Measurements from ENCODE around the gene SRPX2.
"Not testable (repeated sequence)": the region's sequence is repeated elsewhere in the genome, so short reads cannot be mapped to it uniquely, and the experiment has no call there.

The SRPX2 gene

GRCh38 chrX:100704581-100705203 is 60.7 kb downstream of the SRPX2 start:
- no peak for DNase-seq

DNA sequence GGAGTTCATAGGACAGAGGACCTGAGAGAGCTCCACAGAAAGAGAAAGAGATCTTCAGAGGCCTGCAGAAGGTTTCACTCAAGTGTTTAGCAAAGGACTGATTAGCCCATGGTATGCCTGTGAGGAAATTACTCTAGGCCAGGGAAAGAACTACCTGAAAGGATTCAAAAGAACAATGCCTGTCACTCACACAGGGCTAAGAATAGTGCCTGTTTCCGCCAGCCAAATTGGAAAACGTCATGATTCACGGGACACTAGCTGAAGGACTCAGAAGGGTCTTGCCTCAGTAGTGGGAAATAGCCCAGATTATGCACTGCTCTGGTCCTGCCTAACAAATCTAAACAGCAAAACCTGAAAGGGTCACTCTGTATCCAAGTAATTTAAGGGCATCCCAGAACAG is 66.8 kb downstream of the SRPX2 start:
- DNase-seq: no peak

DNA sequence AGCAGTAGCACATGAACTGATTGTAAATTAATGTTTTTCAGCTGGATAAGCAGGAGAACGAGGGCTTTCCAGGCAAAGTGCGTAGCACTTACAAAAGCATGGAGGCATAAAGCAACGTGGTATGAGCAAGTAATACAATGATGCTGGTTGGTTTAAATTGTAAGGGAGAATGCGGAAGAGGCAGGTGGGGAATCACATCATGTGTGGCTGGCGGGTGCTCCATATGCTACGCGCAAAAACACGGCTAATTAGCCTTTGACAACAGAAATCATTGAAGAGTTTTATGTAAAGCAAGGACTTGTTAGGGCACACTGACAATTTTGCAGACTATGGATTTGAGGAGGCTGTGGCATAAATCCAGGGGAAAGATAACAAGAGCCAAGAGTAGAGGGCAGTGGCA is 73.4 kb downstream of the SRPX2 start:
- no peak for DNase-seq

- no peak for DNase-seq
These were observed 75.1 kb downstream of the SRPX2 start for GRCh38 chrX:100719139-100719538.

DNA sequence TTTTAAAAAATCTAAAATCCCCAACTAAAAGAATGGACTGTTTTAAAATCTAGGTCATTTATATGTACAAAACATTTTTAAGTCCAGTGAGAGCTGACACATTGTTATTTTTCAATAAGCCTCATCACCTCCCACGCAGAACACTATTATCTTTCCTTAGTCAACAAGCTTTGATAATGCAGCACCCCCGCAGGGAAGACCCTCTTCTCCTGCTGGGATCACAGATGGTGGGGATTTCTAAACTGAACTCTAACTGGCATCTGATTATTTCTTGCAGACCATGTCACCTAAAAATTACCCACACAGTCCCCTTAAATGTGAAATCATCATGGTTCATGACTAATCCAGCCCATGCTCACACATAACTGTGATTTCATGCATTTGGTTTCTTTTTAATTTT is 76.3 kb downstream of the SRPX2 start:
- DNase-seq: no peak

- no peak for DNase-seq
These were observed 77.3 kb downstream of the SRPX2 start for GRCh38 chrX:100721328-100721727.

GRCh38 chrX:100724006-100724405 is 80.0 kb downstream of the SRPX2 start:
- DNase-seq: not testable (repeated sequence)

Measured in CD4-positive, alpha-beta T cell treated with Interleukin-4 for 1 hour (primary cell).